Measurements from ENCODE around the gene MCM9. TPM values are rescaled to one million over a fixed set of nuclear protein-coding genes. Genes with fewer than 3 reads are reported as not detected.

The MCM9 gene
- total and polyA plus RNA-seq, 2 donors (not counting 1 experiment from before 2014, with no cell fraction given): 1.2 to 9.6 TPM

GRCh38 chr6:118764766-118765165 is 170.2 kb downstream of the MCM9 start:
- Histone ChIP-seq H3K27me3 (ENCODE audit: control insufficient read depth, insufficient read depth, low read length) (no peaks in the 10 kb centered on the region), H3K4me1 (ENCODE audit: control insufficient read depth, extremely low read depth, insufficient read depth, low read length) (no peaks in the 10 kb centered on the region), H3K4me2 (ENCODE audit: extremely low read depth, insufficient read depth, low read length) (no peak overlapping the region), H4K20me1 (ENCODE audit: control insufficient read depth, extremely low read depth, insufficient read depth, low read length) (no peaks in the 10 kb centered on the region), H3K79me2 (ENCODE audit: control insufficient read depth, insufficient read depth, low read length) (no peaks in the 10 kb centered on the region), H3K9ac (ENCODE audit: insufficient read depth, low read length) (no peak overlapping the region), H3K9me3 (ENCODE audit: control insufficient read depth, insufficient read depth, low read depth, low read length) (no peaks in the 10 kb centered on the region), H3K4me3 (replicated peaks in 1 of 4; ENCODE audit: control extremely low read depth in 1 of 4, insufficient read depth in 1 of 4, low read depth in 3 of 4, low read length in 4 of 4) (no peak overlapping the region), H3K27ac (ENCODE audit: insufficient read depth, low read length) (no peak overlapping the region), H3K36me3 (ENCODE audit: control insufficient read depth, insufficient read depth, low read length) (no peaks in the 10 kb centered on the region), H2AFZ (ENCODE audit: low read length) (no peak overlapping the region)
- TF ChIP-seq EZH2 (IDR thresholded peaks at IDR 0.05; ENCODE audit: low read length, missing control alignments) (no peak), CTCF (conservative IDR thresholded peaks at IDR 0.05 in 1 of 2, IDR thresholded peaks at IDR 0.05 in 1 of 2; ENCODE audit: low read depth in 1 of 2, low read length in 2 of 2) (no peak)
- no peak for DNase-seq (ENCODE audit: low read depth in 2 of 2)

Other genes with a start within 250 kb of the MCM9 start
- gene ASF1A, start 41.0 kb downstream of the MCM9 start, total RNA-seq: 16.7 and 20.3 TPM in 2 replicates
- 16.5 and 21.4 TPM in 2 replicates for gene ASF1A, start 41.0 kb downstream of the MCM9 start, polyA plus RNA-seq
- gene FAM184A, start 143.5 kb upstream of the MCM9 start, total RNA-seq: 1.3 and 1.7 TPM in 2 replicates
- gene FAM184A, start 143.5 kb upstream of the MCM9 start, polyA plus RNA-seq: 0.09 and 0.43 TPM in 2 replicates